Prostate gland (tissue), 2 donors: ENCODE measurements around the gene METAP1. TPM values are rescaled to one million over a fixed set of nuclear protein-coding genes. Genes with fewer than 3 reads are reported as not detected.

Experiments
- DNase-seq: peaks from one replicate; pipeline ENCODE4 v3.0.0-alpha.2; 2019; ENCODE audit warnings: low spot score
- H3K27ac ChIP-seq, 2 donors: fragments of 200-600 bp; sonication (generic); 2 replicates each; pipeline ENCODE4 v1.5.1; 2017 to 2019
- H3K27me3 ChIP-seq: fragments of 200-600 bp; sonication (generic); replicated peaks from 2 replicates; pipeline ENCODE4 v1.5.1; 2019; ENCODE audit not compliant: insufficient read depth
- H3K36me3 ChIP-seq, 2 donors: fragments of 200-600 bp; sonication (generic); 1 replicate in 1 of 2; 2 replicates in 1 of 2; pipeline versions ENCODE4 v1.5.1 to v1.8.1; 2017 to 2019
- H3K4me1 ChIP-seq: fragments of 200-600 bp; sonication (generic); replicated peaks from 2 replicates; pipeline ENCODE4 v1.5.1; 2019
- H3K4me3 ChIP-seq, 2 donors: fragments of 200-600 bp; sonication (generic); 2 replicates each; pipeline ENCODE4 v1.5.1; 2017 to 2019
- H3K9me3 ChIP-seq: fragments of 200-600 bp; sonication (generic); 2 replicates; pipeline ENCODE4 v1.5.1; 2017
- POLR2A ChIP-seq: fragments of 450-650 bp; IDR thresholded peaks from one replicate; pipeline ENCODE4 v1.6.1; 2016; ENCODE audit warnings: antibody characterized with exemption, mild to moderate bottlenecking
- POLR2AphosphoS5 ChIP-seq: sonication (generic); formaldehyde crosslinking; IDR thresholded peaks from one replicate; pipeline ENCODE4 v1.6.1; 2017; ENCODE audit warnings: antibody characterized with exemption
- WGBS: methylation state at CpG from one replicate; pipeline ENCODE4 v1.1.5; 2018; 5-methylcytosine and 5-hydroxymethylcytosine counted together
- intact Hi-C: fragments of 100-400 bp; cut with DNase I; formaldehyde crosslinking; loops from one replicate; pipeline ENCODE4 v1.14.2; 2022
- total RNA-seq, 2 donors: library from RNA; depleted of rRNA; stranded (reverse); fragments of >200 nt; gene quantifications; one replicate each; pipeline ENCODE4 v1.1.0, GENCODE V29; 2016
- TF ChIP-seq, protein P1 (sequence below), 4 experiments: fragments of 200-600 bp in 2 of 4; fragments of 450-650 bp in 2 of 4; sonication (generic) in 2 of 4; IDR thresholded peaks; 1 replicate in 3 of 4; 2 replicates in 1 of 4; pipeline ENCODE4 v1.5.1; 2016 to 2019; ENCODE audit warnings: antibody characterized with exemption in 4 of 4, mild to moderate bottlenecking in 2 of 4, moderate library complexity in 2 of 4

METAP1 gene
- total RNA-seq, 2 donors from 2014 or later: 55.3 to 70.1 TPM

DNA sequence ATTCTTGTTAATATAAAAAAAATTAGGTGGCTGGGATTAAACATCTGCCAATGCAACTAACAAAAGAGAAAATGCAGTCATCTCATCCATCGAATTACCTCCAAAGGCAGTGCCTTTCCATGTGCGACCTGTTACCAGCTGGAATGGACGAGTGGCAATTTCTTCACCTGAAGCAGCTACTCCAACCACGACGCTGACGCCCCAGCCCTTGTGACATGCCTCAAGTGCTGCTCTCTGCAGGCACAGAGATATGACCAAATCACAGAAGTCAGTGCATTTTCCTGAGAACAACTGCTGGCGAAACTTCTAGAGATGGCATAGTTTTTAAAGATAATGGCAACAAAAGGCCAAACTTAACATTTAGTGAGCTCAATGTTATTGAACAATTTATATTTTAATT lies 79.3 kb downstream of the METAP1 start:
- intact Hi-C loops: no loop called here
- H3K27me3 ChIP-seq: no peaks in the 10 kb centered on the region
- no peak for DNase-seq
- H3K9me3 ChIP-seq: no peaks in the 10 kb centered on the region
- 90% methylated on average over 7 of the region's 7 CpGs for WGBS
- H3K4me1 ChIP-seq: no peaks in the 10 kb centered on the region
- peaks cover 0 to 6% of the 10 kb centered on the region in 2 donors for H3K36me3 ChIP-seq
- TF ChIP-seq POLR2AphosphoS5: no peak
- H3K4me3 ChIP-seq: no peak overlapping the region
- no peak overlapping the region for H3K27ac ChIP-seq

DNA sequence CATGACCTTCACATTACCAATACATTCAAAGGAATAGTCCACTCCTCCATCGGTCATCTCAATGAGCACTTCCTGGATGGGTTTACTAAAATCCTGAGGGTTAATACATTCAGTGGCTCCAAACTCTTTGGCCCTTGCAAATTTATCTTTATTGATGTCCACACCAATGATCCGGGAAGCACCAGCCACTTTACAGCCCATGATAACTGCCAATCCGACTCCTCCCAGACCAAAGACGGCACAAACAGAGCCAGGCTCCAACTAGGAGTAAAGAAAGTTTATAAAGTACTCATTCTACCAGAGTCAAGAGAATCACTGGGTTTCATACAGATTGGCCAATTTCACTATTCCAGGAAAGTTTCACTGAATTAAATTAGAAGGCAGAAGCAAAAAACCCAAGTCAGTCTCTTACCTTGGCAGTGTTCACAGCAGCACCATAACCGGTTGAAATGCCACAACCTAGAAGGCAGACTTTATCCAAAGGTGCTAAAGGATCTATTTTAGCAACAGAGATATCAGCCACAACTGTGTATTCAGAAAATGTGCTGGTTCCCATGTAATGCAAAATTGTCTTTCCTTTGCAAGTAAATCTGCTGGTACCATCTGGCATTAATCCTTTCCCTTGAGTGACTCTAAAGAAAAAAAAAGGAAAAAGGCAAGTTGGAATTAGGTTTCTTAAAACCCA lies 80.9 kb downstream of the METAP1 start:
- H3K36me3 ChIP-seq: peaks cover 0 to 6% of the 10 kb centered on the region in 2 donors
- intact Hi-C loops: no loop called here

DNA sequence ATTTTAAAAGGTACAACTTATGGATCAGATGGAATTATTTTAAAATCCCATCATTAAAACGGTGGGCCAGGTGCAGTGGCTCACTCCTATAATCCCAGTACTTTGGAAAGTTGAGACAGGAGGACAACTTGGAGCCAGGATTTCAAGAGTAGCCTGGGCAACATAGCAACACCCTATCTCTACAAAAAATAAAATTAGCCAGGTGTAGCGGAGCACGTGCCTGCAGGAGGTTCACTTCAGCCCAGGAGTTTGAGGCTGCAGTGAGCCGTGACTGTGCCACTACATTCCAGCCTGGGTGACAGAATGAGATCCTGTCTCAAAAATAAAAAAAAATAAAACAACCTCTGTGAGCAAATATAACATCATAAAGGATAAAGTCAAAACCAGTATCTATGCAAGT lies 81.7 kb downstream of the METAP1 start:
- TF ChIP-seq POLR2AphosphoS5 (no peak), POLR2A (no peak)
- TF ChIP-seq, protein P1, sequence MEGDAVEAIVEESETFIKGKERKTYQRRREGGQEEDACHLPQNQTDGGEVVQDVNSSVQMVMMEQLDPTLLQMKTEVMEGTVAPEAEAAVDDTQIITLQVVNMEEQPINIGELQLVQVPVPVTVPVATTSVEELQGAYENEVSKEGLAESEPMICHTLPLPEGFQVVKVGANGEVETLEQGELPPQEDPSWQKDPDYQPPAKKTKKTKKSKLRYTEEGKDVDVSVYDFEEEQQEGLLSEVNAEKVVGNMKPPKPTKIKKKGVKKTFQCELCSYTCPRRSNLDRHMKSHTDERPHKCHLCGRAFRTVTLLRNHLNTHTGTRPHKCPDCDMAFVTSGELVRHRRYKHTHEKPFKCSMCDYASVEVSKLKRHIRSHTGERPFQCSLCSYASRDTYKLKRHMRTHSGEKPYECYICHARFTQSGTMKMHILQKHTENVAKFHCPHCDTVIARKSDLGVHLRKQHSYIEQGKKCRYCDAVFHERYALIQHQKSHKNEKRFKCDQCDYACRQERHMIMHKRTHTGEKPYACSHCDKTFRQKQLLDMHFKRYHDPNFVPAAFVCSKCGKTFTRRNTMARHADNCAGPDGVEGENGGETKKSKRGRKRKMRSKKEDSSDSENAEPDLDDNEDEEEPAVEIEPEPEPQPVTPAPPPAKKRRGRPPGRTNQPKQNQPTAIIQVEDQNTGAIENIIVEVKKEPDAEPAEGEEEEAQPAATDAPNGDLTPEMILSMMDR (IDR thresholded peaks at IDR 0.05): no peak
- WGBS: 83% methylated on average over 4 of the region's 4 CpGs
- Histone ChIP-seq H3K4me1 (no peaks in the 10 kb centered on the region), H3K36me3 (peaks cover 0 to 6% of the 10 kb centered on the region in 2 donors), H3K4me3 (no peak overlapping the region), H3K9me3 (no peaks in the 10 kb centered on the region), H3K27me3 (no peaks in the 10 kb centered on the region), H3K27ac (no peak overlapping the region)
- DNase-seq: no peak
- intact Hi-C loops: no loop called here

More for the DNA sequence above, 80.9 kb downstream of the METAP1 start:
- Histone ChIP-seq H3K27me3 (no peaks in the 10 kb centered on the region), H3K27ac (no peak overlapping the region), H3K4me3 (no peak overlapping the region), H3K9me3 (no peaks in the 10 kb centered on the region), H3K4me1 (no peaks in the 10 kb centered on the region)
- TF ChIP-seq POLR2AphosphoS5: no peak
- no peak for TF ChIP-seq POLR2A
- TF ChIP-seq, protein P1 (IDR thresholded peaks at IDR 0.05): no peak
- 84% methylated on average over 5 of the region's 5 CpGs for WGBS
- DNase-seq: no peak

DNA sequence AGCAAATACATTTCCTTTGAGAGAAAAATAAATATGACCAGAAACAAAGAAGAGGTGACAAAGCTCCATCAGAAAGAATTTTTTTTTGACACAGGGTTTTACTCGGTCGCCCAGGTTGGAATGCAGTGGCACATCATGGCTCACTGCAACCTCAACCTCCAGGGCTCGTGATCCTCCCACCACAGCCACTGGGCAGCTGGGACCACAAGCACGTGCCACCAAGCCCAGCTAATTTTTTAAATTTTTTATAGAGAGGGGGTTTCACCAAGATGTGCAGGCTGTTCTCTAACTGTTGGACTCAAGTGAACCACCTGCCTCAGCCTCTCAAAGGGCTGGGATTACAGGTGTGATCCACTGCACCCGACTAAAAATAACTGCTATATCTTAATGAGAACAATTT lies 82.8 kb downstream of the METAP1 start:
- no peak for DNase-seq
- WGBS: 83% methylated on average over 5 of the region's 5 CpGs
- Histone ChIP-seq H3K27ac (no peak overlapping the region), H3K4me3 (no peak overlapping the region), H3K4me1 (no peaks in the 10 kb centered on the region), H3K9me3 (no peaks in the 10 kb centered on the region), H3K36me3 (peaks cover 0 to 6% of the 10 kb centered on the region in 2 donors), H3K27me3 (no peaks in the 10 kb centered on the region)
- intact Hi-C loops: no loop called here
- no peak for TF ChIP-seq POLR2AphosphoS5
- TF ChIP-seq POLR2A: no peak
- TF ChIP-seq, protein P1 (IDR thresholded peaks at IDR 0.05): no peak

DNA sequence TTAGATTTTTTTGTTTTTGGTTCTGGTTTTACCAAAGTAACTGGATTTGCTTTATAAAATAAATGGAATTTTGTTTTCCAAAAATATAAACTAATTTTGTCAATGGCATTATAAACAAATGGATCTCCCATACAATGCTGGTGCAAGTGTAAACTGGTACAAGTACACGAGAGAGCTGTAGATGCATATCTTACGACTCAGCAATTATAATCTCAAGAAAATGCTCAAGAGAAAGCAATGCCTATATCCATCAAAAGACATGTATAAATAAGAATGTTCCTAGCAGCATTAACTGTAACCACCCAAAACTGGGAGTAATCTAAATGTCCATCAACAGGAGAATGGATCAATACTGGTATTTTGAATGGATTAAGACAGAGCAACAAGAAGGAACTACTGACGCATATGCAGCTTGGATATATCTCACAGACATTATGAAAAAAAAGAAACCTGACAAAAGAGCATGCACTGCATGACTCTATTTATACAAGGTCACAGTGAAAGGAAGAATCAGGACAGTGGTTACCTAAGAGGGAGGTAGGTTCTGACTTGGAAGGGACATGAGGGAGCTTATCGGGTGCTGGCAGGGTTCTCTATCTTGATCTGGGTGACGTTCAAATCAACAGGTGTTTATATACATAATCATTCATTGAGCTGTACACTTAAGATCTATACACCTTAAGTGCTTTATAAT lies 83.6 kb downstream of the METAP1 start:
- no peaks in the 10 kb centered on the region for H3K27me3 ChIP-seq
- H3K9me3 ChIP-seq: no peaks in the 10 kb centered on the region
- no peaks in the 10 kb centered on the region for H3K4me1 ChIP-seq
- intact Hi-C loops: no loop called here
- TF ChIP-seq POLR2A (no peak), POLR2AphosphoS5 (no peak)
- TF ChIP-seq, protein P1 (IDR thresholded peaks at IDR 0.05): no peak
- no peak overlapping the region for H3K4me3 ChIP-seq
- H3K27ac ChIP-seq: peak overlapping the region in 1 of 2 donors; percentile 51
- H3K36me3 ChIP-seq: peaks cover 3 to 4% of the 10 kb centered on the region in 2 donors
- no peak for DNase-seq
- WGBS: 65% methylated on average over 5 of the region's 5 CpGs
